Muscle layer of duodenum (tissue), 2 donors: ENCODE data around the gene RAP1GDS1.

ENCODE experiments used
- H3K27ac ChIP-seq: one replicate; pipeline ENCODE4 v1.7.0; 2013; ENCODE audit warnings: mild to moderate bottlenecking, low read length
- H3K27me3 ChIP-seq: one replicate; pipeline ENCODE4 v1.7.0; 2013; ENCODE audit warnings: low read depth, mild to moderate bottlenecking, control low read depth, low read length
- H3K36me3 ChIP-seq, 2 donors: one replicate each; pipeline ENCODE4 v1.7.0; 2013; ENCODE audit warnings: low read length in 2 of 2, control low read depth in 1 of 2, mild to moderate bottlenecking in 1 of 2; ENCODE audit not compliant: insufficient read depth in 2 of 2, control insufficient read depth in 1 of 2
- H3K4me1 ChIP-seq, 2 donors: one replicate each; pipeline ENCODE4 v1.7.0; 2013; ENCODE audit warnings: low read length in 2 of 2, mild to moderate bottlenecking in 2 of 2, control low read depth in 1 of 2, moderate library complexity in 1 of 2; ENCODE audit not compliant: insufficient read depth in 2 of 2, control insufficient read depth in 1 of 2
- H3K4me3 ChIP-seq, 2 donors: one replicate each; pipeline ENCODE4 v1.7.0; 2013; ENCODE audit warnings: low read length in 2 of 2, low read depth in 1 of 2, mild to moderate bottlenecking in 1 of 2
- H3K9me3 ChIP-seq, 2 donors: one replicate each; pipeline ENCODE4 v1.7.0; 2013; ENCODE audit warnings: low read length in 2 of 2, control low read depth in 1 of 2, mild to moderate bottlenecking in 1 of 2; ENCODE audit not compliant: control insufficient read depth in 1 of 2
- donor health status: healthy.

The RAP1GDS1 gene, protein sequence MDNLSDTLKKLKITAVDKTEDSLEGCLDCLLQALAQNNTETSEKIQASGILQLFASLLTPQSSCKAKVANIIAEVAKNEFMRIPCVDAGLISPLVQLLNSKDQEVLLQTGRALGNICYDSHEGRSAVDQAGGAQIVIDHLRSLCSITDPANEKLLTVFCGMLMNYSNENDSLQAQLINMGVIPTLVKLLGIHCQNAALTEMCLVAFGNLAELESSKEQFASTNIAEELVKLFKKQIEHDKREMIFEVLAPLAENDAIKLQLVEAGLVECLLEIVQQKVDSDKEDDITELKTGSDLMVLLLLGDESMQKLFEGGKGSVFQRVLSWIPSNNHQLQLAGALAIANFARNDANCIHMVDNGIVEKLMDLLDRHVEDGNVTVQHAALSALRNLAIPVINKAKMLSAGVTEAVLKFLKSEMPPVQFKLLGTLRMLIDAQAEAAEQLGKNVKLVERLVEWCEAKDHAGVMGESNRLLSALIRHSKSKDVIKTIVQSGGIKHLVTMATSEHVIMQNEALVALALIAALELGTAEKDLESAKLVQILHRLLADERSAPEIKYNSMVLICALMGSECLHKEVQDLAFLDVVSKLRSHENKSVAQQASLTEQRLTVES

DNA sequence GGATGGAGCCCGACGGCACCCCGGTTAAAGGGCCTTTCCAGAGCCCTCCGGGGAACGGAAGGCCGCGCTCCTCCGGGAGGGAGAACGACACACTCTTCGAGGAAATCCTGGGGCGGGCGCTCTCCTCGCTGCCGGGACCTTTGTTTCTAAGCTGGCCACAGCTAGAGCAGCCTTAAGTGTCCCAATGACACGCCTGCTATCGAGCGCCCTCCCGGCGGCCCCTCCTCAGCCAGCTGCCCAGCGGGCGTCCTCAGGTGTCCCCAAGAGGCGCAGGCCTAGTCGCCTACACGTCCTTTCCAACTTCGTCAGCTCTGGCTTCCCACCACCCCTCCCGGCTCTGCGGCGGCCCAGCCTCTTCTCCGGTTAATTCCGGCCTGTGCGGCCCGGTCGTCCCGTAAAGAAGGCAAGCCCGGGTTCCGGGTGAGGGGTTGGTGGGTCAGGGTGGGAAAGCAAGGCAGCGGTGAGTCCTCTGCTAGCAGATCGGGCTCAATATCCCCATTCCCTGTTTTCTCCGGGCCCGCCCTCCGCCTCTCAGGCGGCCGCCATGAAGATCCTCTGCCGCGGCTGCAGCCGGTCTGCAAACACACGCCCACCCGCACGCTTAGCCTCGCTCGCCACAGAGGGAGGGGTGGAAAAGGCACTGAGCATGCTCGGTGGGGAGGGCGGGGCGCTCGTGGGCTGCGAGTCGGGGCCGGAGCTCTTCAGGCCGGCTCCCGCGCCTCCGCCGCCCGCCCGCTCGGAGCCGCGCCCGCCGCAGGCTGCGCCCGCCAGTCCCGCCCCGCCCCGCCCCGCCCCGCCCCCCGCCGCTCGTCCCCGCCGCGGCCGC, at the start of gene RAP1GDS1:
RAP1GDS1 (plus strand) TSS at position 806 of the 826 bp plus-strand sequence. CDS start 182 bp downstream, outside the sequence.
- H3K36me3 ChIP-seq, result peaks cover 0 to 3% of the 10 kb centered on the region in 2 donors
- H3K9me3 ChIP-seq, result no peaks in the 10 kb centered on the region
- peaks cover 9 to 11% of the 10 kb centered on the region in 2 donors for H3K4me1 ChIP-seq
- peak within 1 kb of the TSS; percentile 87 to 91 for H3K4me3 ChIP-seq
- peak within 1 kb of the TSS; percentile 86 for H3K27ac ChIP-seq
- H3K27me3 ChIP-seq, result no peaks in the 10 kb centered on the region

DNA sequence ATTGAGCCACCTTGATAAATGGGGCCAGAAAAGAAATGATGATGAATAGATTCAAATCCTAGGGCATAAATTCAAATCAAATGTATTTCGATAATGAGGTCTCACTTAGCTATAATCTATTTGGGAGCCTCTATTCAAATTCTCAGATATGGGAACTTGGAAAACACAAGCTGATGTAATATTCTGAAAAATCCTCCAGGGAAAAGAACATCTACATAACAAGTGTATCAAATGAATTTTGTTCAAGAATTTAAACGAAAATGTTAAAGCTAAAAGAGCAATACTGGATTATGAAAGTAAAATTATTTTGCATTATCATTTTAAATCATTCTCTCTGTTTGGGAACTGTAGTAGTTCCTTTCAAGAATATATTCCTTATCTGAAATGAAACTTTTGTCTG, 38.9 kb upstream of the RAP1GDS1 start:
- Histone ChIP-seq H3K36me3 (no peaks in the 10 kb centered on the region), H3K27ac (no peak overlapping the region), H3K27me3 (no peaks in the 10 kb centered on the region), H3K4me1 (no peaks in the 10 kb centered on the region), H3K9me3 (no peaks in the 10 kb centered on the region), H3K4me3 (no peak overlapping the region)

DNA sequence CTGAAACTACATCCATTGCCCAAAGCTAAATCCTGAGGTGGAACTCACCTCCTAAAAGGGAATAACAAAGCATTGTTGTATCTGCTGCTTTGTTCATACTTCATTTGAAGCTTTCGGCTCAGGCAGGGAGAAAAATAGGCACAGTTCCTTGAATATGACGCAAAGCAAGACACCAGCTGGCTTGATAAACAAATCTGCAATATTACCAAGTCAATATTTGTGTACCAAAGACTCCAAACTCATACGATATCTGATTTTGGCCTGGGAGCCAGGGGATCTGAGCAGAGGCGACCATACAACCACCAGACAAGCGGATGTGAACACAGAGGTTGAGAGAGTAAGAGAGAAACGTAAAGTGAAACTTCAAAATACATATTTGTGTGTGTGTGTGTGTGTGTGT, 34.8 kb upstream of the RAP1GDS1 start:
- Histone ChIP-seq H3K27ac (no peak overlapping the region), H3K9me3 (no peaks in the 10 kb centered on the region), H3K27me3 (no peaks in the 10 kb centered on the region)

DNA sequence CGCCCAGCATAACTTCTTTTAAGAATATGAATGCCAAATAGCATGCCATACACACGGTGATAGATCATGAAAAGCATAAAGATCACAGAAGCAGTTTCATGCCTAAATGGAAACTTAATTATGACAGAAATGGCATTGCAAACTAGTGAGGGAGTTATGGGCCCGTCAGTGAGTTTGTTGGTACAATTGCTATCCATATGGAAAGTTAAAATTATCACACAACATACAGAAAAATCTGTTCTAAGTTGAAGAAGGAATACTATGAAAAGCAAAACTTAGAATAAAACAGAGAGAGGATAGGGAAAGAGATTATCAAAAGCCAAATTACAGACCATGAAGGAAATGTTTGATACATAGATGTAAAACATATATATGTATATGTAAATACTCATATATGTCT, 30.2 kb upstream of the RAP1GDS1 start:
- Histone ChIP-seq H3K36me3 (no peaks in the 10 kb centered on the region), H3K27ac (no peak overlapping the region)

More for the DNA sequence above, 34.8 kb upstream of the RAP1GDS1 start:
- no peak overlapping the region for H3K4me3 ChIP-seq
- no peaks in the 10 kb centered on the region for H3K4me1 ChIP-seq
- H3K36me3 ChIP-seq, result no peaks in the 10 kb centered on the region

DNA sequence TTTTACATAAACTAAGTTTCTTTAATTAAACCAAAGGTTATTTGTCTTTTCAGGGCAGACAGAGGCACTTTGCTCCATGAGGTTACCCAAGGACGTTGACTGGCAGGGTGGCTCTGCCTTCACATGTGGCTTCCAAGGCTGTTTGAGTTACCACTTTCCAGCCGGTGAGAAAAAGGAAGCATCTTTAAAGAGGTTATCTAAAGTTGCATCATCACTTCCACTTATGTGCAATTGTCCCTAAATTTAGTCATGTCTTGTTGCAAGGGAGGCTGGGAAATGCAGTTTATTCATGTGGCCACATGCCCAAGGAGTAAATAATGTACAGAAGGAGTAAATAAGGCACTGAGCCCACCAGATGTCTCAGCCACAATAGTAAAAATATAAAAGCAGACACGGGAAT, 29.0 kb upstream of the RAP1GDS1 start:
- H3K4me1 ChIP-seq, result no peaks in the 10 kb centered on the region

More for the DNA sequence above, 30.2 kb upstream of the RAP1GDS1 start:
- no peak overlapping the region for H3K4me3 ChIP-seq
- H3K4me1 ChIP-seq, result no peaks in the 10 kb centered on the region
- H3K27me3 ChIP-seq, result no peaks in the 10 kb centered on the region
- no peaks in the 10 kb centered on the region for H3K9me3 ChIP-seq

DNA sequence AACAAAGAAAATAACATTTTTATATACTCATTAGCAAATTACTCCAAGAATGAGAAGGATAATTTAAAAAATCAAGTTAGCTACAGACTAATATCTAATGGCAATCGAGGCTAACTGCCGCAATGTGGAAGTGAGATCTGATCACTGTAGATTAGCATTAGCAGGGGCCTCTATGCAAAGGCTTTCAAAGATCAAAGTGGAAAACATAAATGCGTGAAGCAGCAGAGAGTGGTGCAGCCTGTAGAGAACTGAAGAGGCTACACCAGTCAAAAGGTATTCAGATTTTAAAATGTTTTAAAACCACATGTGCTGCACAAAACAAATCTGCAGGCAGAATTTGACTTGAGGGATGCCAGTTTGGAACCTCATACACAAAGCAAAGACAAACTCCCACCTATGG, 24.0 kb upstream of the RAP1GDS1 start:
- H3K36me3 ChIP-seq, result no peaks in the 10 kb centered on the region
- H3K4me1 ChIP-seq, result no peaks in the 10 kb centered on the region
- H3K4me3 ChIP-seq, result no peak overlapping the region
- H3K27ac ChIP-seq, result no peak overlapping the region
- H3K27me3 ChIP-seq, result no peaks in the 10 kb centered on the region
- H3K9me3 ChIP-seq, result no peaks in the 10 kb centered on the region

More for the DNA sequence above, 29.0 kb upstream of the RAP1GDS1 start:
- no peak overlapping the region for H3K27ac ChIP-seq
- no peak overlapping the region for H3K4me3 ChIP-seq
- H3K9me3 ChIP-seq, result no peaks in the 10 kb centered on the region
- no peaks in the 10 kb centered on the region for H3K36me3 ChIP-seq
- H3K27me3 ChIP-seq, result no peaks in the 10 kb centered on the region

DNA sequence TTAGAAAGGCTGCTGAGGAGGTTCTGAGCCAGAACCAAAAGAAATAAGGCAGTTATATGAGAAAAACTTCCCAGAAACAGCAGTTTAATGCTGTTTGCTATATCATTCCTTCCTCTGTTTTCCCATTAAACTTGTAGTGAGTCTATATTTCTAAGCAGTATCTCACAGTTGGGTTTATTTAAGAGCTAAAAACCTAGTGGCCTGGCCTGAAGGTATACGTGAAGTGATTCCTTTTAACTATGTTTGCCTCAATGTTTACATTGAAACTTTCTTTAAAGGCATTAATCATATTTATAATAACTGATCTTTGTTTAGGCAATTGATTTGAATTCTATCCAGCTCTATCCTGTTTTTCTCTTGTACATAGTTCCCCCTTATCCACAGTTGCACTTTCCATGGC, 19.1 kb upstream of the RAP1GDS1 start:
- no peaks in the 10 kb centered on the region for H3K4me1 ChIP-seq
- no peaks in the 10 kb centered on the region for H3K36me3 ChIP-seq
- H3K27ac ChIP-seq, result no peak overlapping the region
- no peaks in the 10 kb centered on the region for H3K27me3 ChIP-seq
- no peak overlapping the region for H3K4me3 ChIP-seq
- H3K9me3 ChIP-seq, result no peaks in the 10 kb centered on the region

DNA sequence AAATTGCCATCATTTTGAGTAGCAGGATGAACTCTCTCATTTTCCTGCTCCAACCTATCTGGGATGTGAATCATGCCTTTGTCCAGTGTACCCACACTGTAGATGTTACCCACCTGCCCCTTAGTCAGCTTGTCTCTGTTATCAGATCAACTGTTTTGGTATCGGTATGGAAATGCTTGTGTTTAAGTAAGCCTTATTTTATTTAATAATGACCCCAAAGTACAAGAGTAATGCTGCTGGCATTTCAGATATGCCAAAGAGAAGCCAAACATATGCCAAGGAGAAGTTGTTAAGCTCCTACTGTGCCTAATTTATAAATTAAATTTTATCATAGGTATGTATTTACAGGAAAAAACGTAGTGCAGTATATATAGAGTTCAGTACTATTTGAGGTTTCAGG, 18.6 kb upstream of the RAP1GDS1 start:
- no peak overlapping the region for H3K27ac ChIP-seq
- H3K4me3 ChIP-seq, result no peak overlapping the region
- no peaks in the 10 kb centered on the region for H3K4me1 ChIP-seq
- no peaks in the 10 kb centered on the region for H3K36me3 ChIP-seq
- no peaks in the 10 kb centered on the region for H3K27me3 ChIP-seq
- H3K9me3 ChIP-seq, result no peaks in the 10 kb centered on the region

DNA sequence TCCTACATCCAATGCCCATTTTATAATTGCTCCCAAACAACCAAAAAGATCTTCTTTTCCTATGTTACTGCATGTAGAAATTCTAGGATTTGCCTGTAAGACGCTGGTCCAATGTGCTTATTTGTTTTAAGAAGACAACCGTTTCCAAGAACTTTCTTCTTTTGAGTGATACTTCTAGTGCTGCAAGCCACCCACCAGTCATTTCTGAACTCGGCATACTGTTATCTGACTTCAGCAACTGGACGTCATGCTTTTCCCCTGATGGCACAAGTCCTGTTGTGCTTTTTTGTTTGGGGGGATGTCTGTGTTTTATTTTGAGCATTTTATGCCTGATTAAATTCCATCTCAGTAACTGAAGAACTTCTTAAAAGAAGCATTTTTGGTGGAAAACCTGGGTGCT, 16.0 kb upstream of the RAP1GDS1 start:
- H3K27me3 ChIP-seq, result no peaks in the 10 kb centered on the region
- no peak overlapping the region for H3K4me3 ChIP-seq
- H3K27ac ChIP-seq, result no peak overlapping the region
- no peaks in the 10 kb centered on the region for H3K9me3 ChIP-seq
- no peaks in the 10 kb centered on the region for H3K36me3 ChIP-seq
- H3K4me1 ChIP-seq, result no peaks in the 10 kb centered on the region

DNA sequence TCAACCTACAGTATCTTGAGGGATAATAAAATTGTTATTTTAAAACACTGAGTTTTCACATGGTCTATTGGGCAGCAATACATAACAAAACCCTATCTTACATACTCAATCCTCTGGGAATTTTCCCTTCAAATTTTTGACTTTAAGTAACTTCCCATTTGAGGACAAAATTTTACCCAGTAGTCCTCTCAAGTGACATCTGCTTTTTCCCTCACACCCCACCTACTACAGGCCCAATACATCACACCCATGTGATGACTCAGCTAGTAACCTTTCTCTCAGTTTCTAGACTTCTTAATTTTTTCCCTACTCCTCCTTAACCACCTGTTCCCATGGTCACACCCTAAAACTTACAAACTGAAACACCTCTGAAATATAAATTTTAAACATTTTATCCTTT, 12.2 kb upstream of the RAP1GDS1 start:
- no peaks in the 10 kb centered on the region for H3K27me3 ChIP-seq
- no peaks in the 10 kb centered on the region for H3K36me3 ChIP-seq
- no peak overlapping the region for H3K4me3 ChIP-seq
- H3K27ac ChIP-seq, result no peak overlapping the region
- no peaks in the 10 kb centered on the region for H3K9me3 ChIP-seq
- H3K4me1 ChIP-seq, result no peaks in the 10 kb centered on the region

DNA sequence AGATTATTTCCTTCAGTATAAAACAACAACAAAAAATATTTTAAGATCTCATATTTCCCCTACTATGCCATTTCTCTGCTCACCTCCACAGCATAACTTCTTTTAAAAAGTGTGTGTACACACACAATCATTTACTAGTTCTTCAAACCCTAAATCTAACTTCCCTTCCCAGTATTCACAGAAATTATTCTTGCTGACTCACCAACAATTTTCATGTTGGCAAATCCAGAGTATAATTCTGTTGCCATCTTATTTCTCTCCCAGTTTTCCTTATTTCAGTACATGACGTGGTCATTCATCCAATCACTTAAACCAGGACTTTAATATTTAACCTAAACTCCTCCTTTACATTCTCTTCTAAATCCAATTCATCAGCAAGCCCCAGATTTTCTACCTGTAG, 11.4 kb upstream of the RAP1GDS1 start:
- Histone ChIP-seq H3K27ac (no peak overlapping the region), H3K9me3 (no peaks in the 10 kb centered on the region), H3K27me3 (no peaks in the 10 kb centered on the region), H3K4me3 (no peak overlapping the region), H3K4me1 (no peaks in the 10 kb centered on the region), H3K36me3 (no peaks in the 10 kb centered on the region)
